Osteoblast (primary cell): ENCODE measurements around the gene SEZ6L2. TPM values are rescaled to one million over a fixed set of nuclear protein-coding genes. Genes with fewer than 3 reads are reported as not detected.

ENCODE experiments used
- DNase-seq: peaks from one replicate; pipeline ENCODE4 v3.0.0; 2011; ENCODE audit warnings: low spot score, mixed read lengths; ENCODE audit not compliant: insufficient read length; ENCODE audit errors: missing footprints
- H2AFZ ChIP-seq: 2 replicates; pipeline ENCODE4 v1.6.0; 2011; ENCODE audit warnings: mild to moderate bottlenecking, low read length
- H3K27ac ChIP-seq: 2 replicates; pipeline ENCODE4 v1.5.1; 2011; ENCODE audit warnings: mild to moderate bottlenecking, low read depth, low read length, moderate library complexity
- H3K27me3 ChIP-seq: 2 replicates; pipeline ENCODE4 v1.6.0; 2012; ENCODE audit warnings: mild to moderate bottlenecking, control low read depth, inconsistent platforms, low read length, moderate library complexity; ENCODE audit not compliant: insufficient read depth
- H3K36me3 ChIP-seq: 2 replicates; pipeline ENCODE4 v1.5.1; 2011; ENCODE audit warnings: mild to moderate bottlenecking, low read length, control low read depth, moderate library complexity; ENCODE audit not compliant: insufficient read depth
- H3K4me1 ChIP-seq: 2 replicates; pipeline ENCODE4 v1.5.1; 2011; ENCODE audit warnings: mild to moderate bottlenecking, low read length, control low read depth, moderate library complexity; ENCODE audit not compliant: insufficient read depth
- H3K4me2 ChIP-seq: 2 replicates; pipeline ENCODE4 v1.6.0; 2011; ENCODE audit warnings: mild to moderate bottlenecking, low read length; ENCODE audit not compliant: insufficient read depth
- H3K4me3 ChIP-seq: fragments of 200-600 bp; sonication (generic); 3 replicates; pipeline ENCODE4 v1.5.1; 2012; ENCODE audit warnings: mild to moderate bottlenecking, low read length, inconsistent platforms; ENCODE audit not compliant: insufficient read depth
- H3K79me2 ChIP-seq: 2 replicates; pipeline ENCODE4 v1.6.0; 2012; ENCODE audit warnings: mild to moderate bottlenecking, low read length, control low read depth, inconsistent platforms; ENCODE audit not compliant: insufficient read depth
- H3K9me3 ChIP-seq: 2 replicates; pipeline ENCODE4 v1.5.1; 2011; ENCODE audit warnings: low read depth, low read length, control low read depth
- H4K20me1 ChIP-seq: 2 replicates; pipeline ENCODE4 v1.6.0; 2012; ENCODE audit warnings: mild to moderate bottlenecking, low read length, control low read depth; ENCODE audit not compliant: insufficient read depth
- total RNA-seq: library from RNA; depleted of rRNA; stranded (reverse); fragments of >200 nt; gene quantifications from 2 replicates; pipeline ENCODE4 v1.2.3, GENCODE V29; 2012
- TF ChIP-seq, protein P1 (sequence below): IDR thresholded peaks from 2 replicates; pipeline ENCODE4 v1.5.1; 2011; ENCODE audit warnings: mild to moderate bottlenecking, low read depth, low read length, moderate library complexity; ENCODE audit errors: extremely low read depth

SEZ6L2 gene
- total RNA-seq, 1 donor: 2.9 TPM

- H3K79me2 ChIP-seq: no peaks in the 10 kb centered on the region
- no peak overlapping the region for H2AFZ ChIP-seq
- no peak overlapping the region for H3K27ac ChIP-seq
- no peaks in the 10 kb centered on the region for H4K20me1 ChIP-seq
- H3K4me2 ChIP-seq: no peak overlapping the region
- no peaks in the 10 kb centered on the region for H3K36me3 ChIP-seq
- DNase-seq: peak; percentile 32
- TF ChIP-seq, protein P1, sequence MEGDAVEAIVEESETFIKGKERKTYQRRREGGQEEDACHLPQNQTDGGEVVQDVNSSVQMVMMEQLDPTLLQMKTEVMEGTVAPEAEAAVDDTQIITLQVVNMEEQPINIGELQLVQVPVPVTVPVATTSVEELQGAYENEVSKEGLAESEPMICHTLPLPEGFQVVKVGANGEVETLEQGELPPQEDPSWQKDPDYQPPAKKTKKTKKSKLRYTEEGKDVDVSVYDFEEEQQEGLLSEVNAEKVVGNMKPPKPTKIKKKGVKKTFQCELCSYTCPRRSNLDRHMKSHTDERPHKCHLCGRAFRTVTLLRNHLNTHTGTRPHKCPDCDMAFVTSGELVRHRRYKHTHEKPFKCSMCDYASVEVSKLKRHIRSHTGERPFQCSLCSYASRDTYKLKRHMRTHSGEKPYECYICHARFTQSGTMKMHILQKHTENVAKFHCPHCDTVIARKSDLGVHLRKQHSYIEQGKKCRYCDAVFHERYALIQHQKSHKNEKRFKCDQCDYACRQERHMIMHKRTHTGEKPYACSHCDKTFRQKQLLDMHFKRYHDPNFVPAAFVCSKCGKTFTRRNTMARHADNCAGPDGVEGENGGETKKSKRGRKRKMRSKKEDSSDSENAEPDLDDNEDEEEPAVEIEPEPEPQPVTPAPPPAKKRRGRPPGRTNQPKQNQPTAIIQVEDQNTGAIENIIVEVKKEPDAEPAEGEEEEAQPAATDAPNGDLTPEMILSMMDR: no peak
- no peaks in the 10 kb centered on the region for H3K4me1 ChIP-seq
- H3K4me3 ChIP-seq: no peak overlapping the region
- no peaks in the 10 kb centered on the region for H3K9me3 ChIP-seq
- H3K27me3 ChIP-seq: no peaks in the 10 kb centered on the region
Observed at GRCh38 chr16:29883987-29884386, 15.4 kb downstream of the SEZ6L2 start.

GRCh38 chr16:29881050-29881449 lies 18.3 kb downstream of the SEZ6L2 start:
- no peaks in the 10 kb centered on the region for H4K20me1 ChIP-seq

GRCh38 chr16:29878172-29878571 lies 21.2 kb downstream of the SEZ6L2 start:
- Histone ChIP-seq H3K79me2 (no peaks in the 10 kb centered on the region), H3K4me2 (no peak overlapping the region), H3K4me1 (no peaks in the 10 kb centered on the region), H3K9me3 (no peaks in the 10 kb centered on the region), H3K4me3 (no peak overlapping the region), H2AFZ (no peak overlapping the region), H3K27ac (no peak overlapping the region), H4K20me1 (no peaks in the 10 kb centered on the region), H3K27me3 (peaks cover 28% of the 10 kb centered on the region), H3K36me3 (no peaks in the 10 kb centered on the region)
- peak; percentile 83 for DNase-seq
- TF ChIP-seq, protein P1: no peak

More at GRCh38 chr16:29881050-29881449, 18.3 kb downstream of the SEZ6L2 start:
- Histone ChIP-seq H3K9me3 (no peaks in the 10 kb centered on the region), H3K27ac (no peak overlapping the region), H3K27me3 (peaks cover 18% of the 10 kb centered on the region), H3K79me2 (no peaks in the 10 kb centered on the region), H3K36me3 (no peaks in the 10 kb centered on the region), H3K4me3 (no peak overlapping the region), H3K4me2 (no peak overlapping the region), H3K4me1 (no peaks in the 10 kb centered on the region), H2AFZ (no peak overlapping the region)
- TF ChIP-seq, protein P1: no peak
- peak; percentile 36 for DNase-seq

- Histone ChIP-seq H4K20me1 (no peaks in the 10 kb centered on the region), H3K4me3 (no peak overlapping the region), H3K4me1 (no peaks in the 10 kb centered on the region), H3K27ac (no peak overlapping the region), H3K9me3 (no peaks in the 10 kb centered on the region), H3K36me3 (no peaks in the 10 kb centered on the region), H3K79me2 (no peaks in the 10 kb centered on the region), H3K27me3 (peaks cover 28% of the 10 kb centered on the region), H2AFZ (no peak overlapping the region), H3K4me2 (peak overlapping the region; percentile 67)
- TF ChIP-seq, protein P1: no peak
- DNase-seq: peak; percentile 81
Observed at GRCh38 chr16:29877266-29877961, 21.9 kb downstream of the SEZ6L2 start.
